ENCODE data around the gene MRPL49. TPM values are rescaled to one million over a fixed set of nuclear protein-coding genes. Genes with fewer than 3 reads are reported as not detected.

Gene MRPL49
- total and polyA plus RNA-seq, 2 of the 13 experiments (the other 11 are each of a cell fraction or from before 2014, with no cell fraction given): 39.2 to 53.3 TPM

GRCh38 chr11:65083834-65084597 is 38.1 kb upstream of the MRPL49 start, which contains the start of the genes CDCA5 and ZFPL1 (continued):
- TF ChIP-seq, protein P1, sequence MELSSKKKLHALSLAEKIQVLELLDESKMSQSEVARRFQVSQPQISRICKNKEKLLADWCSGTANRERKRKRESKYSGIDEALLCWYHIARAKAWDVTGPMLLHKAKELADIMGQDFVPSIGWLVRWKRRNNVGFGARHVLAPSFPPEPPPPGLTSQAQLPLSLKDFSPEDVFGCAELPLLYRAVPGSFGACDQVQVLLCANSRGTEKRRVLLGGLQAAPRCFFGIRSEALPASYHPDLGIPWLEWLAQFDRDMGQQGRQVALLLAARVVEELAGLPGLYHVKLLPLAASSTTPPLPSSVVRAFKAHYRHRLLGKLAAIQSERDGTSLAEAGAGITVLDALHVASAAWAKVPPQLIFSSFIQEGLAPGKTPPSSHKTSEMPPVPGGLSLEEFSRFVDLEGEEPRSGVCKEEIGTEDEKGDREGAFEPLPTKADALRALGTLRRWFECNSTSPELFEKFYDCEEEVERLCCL (CRISPR knock-in tag; IDR thresholded peaks at IDR 0.05; ENCODE audit: borderline replicate concordance): no peak
- 0 out of 2 replicates have a peak, but pooled peaks have one; percentile 38 for TF ChIP-seq THAP7 (CRISPR knock-in tag; IDR thresholded peaks at IDR 0.05)
- TF ChIP-seq ZNF782 (CRISPR knock-in tag; IDR thresholded peaks at IDR 0.05; ENCODE audit: borderline replicate concordance): no peak
- TF ChIP-seq FOSL2 (CRISPR knock-in tag; IDR thresholded peaks at IDR 0.05): peak; percentile 53
- no peak for TF ChIP-seq RARA (CRISPR knock-in tag; IDR thresholded peaks at IDR 0.05)
- TF ChIP-seq, protein P2, sequence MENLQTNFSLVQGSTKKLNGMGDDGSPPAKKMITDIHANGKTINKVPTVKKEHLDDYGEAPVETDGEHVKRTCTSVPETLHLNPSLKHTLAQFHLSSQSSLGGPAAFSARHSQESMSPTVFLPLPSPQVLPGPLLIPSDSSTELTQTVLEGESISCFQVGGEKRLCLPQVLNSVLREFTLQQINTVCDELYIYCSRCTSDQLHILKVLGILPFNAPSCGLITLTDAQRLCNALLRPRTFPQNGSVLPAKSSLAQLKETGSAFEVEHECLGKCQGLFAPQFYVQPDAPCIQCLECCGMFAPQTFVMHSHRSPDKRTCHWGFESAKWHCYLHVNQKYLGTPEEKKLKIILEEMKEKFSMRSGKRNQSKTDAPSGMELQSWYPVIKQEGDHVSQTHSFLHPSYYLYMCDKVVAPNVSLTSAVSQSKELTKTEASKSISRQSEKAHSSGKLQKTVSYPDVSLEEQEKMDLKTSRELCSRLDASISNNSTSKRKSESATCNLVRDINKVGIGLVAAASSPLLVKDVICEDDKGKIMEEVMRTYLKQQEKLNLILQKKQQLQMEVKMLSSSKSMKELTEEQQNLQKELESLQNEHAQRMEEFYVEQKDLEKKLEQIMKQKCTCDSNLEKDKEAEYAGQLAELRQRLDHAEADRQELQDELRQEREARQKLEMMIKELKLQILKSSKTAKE (CRISPR knock-in tag; IDR thresholded peaks at IDR 0.05; ENCODE audit: borderline replicate concordance): peak; percentile 73
- TF ChIP-seq, protein P3, sequence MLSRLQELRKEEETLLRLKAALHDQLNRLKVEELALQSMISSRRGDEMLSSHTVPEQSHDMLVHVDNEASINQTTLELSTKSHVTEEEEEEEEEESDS (CRISPR knock-in tag; IDR thresholded peaks at IDR 0.05; ENCODE audit: borderline replicate concordance): peak; percentile 57; the same call in 1 of the 2 replicates
- no peak for TF ChIP-seq SNRNP70 (IDR thresholded peaks at IDR 0.05; ENCODE audit: low read depth, low read length)
- peak; percentile 58; the same call in 1 of the 2 replicates for TF ChIP-seq ZNF225 (CRISPR knock-in tag; IDR thresholded peaks at IDR 0.05)
- no peak for TF ChIP-seq ZNF570 (CRISPR knock-in tag; IDR thresholded peaks at IDR 0.05; ENCODE audit: borderline replicate concordance)
- TF ChIP-seq, protein P4, sequence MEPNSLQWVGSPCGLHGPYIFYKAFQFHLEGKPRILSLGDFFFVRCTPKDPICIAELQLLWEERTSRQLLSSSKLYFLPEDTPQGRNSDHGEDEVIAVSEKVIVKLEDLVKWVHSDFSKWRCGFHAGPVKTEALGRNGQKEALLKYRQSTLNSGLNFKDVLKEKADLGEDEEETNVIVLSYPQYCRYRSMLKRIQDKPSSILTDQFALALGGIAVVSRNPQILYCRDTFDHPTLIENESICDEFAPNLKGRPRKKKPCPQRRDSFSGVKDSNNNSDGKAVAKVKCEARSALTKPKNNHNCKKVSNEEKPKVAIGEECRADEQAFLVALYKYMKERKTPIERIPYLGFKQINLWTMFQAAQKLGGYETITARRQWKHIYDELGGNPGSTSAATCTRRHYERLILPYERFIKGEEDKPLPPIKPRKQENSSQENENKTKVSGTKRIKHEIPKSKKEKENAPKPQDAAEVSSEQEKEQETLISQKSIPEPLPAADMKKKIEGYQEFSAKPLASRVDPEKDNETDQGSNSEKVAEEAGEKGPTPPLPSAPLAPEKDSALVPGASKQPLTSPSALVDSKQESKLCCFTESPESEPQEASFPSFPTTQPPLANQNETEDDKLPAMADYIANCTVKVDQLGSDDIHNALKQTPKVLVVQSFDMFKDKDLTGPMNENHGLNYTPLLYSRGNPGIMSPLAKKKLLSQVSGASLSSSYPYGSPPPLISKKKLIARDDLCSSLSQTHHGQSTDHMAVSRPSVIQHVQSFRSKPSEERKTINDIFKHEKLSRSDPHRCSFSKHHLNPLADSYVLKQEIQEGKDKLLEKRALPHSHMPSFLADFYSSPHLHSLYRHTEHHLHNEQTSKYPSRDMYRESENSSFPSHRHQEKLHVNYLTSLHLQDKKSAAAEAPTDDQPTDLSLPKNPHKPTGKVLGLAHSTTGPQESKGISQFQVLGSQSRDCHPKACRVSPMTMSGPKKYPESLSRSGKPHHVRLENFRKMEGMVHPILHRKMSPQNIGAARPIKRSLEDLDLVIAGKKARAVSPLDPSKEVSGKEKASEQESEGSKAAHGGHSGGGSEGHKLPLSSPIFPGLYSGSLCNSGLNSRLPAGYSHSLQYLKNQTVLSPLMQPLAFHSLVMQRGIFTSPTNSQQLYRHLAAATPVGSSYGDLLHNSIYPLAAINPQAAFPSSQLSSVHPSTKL (CRISPR knock-in tag; IDR thresholded peaks at IDR 0.05): peak; percentile 32; the same call in 1 of the 2 replicates
- TF ChIP-seq FOSL1 (CRISPR knock-in tag; IDR thresholded peaks at IDR 0.05; ENCODE audit: borderline replicate concordance): no peak
- TF ChIP-seq, protein P5, sequence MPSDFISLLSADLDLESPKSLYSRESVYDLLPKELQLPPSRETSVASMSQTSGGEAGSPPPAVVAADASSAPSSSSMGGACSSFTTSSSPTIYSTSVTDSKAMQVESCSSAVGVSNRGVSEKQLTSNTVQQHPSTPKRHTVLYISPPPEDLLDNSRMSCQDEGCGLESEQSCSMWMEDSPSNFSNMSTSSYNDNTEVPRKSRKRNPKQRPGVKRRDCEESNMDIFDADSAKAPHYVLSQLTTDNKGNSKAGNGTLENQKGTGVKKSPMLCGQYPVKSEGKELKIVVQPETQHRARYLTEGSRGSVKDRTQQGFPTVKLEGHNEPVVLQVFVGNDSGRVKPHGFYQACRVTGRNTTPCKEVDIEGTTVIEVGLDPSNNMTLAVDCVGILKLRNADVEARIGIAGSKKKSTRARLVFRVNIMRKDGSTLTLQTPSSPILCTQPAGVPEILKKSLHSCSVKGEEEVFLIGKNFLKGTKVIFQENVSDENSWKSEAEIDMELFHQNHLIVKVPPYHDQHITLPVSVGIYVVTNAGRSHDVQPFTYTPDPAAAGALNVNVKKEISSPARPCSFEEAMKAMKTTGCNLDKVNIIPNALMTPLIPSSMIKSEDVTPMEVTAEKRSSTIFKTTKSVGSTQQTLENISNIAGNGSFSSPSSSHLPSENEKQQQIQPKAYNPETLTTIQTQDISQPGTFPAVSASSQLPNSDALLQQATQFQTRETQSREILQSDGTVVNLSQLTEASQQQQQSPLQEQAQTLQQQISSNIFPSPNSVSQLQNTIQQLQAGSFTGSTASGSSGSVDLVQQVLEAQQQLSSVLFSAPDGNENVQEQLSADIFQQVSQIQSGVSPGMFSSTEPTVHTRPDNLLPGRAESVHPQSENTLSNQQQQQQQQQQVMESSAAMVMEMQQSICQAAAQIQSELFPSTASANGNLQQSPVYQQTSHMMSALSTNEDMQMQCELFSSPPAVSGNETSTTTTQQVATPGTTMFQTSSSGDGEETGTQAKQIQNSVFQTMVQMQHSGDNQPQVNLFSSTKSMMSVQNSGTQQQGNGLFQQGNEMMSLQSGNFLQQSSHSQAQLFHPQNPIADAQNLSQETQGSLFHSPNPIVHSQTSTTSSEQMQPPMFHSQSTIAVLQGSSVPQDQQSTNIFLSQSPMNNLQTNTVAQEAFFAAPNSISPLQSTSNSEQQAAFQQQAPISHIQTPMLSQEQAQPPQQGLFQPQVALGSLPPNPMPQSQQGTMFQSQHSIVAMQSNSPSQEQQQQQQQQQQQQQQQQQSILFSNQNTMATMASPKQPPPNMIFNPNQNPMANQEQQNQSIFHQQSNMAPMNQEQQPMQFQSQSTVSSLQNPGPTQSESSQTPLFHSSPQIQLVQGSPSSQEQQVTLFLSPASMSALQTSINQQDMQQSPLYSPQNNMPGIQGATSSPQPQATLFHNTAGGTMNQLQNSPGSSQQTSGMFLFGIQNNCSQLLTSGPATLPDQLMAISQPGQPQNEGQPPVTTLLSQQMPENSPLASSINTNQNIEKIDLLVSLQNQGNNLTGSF (CRISPR knock-in tag; IDR thresholded peaks at IDR 0.05): no peak
- TF ChIP-seq SMC3 (IDR thresholded peaks at IDR 0.05; ENCODE audit: low read length): no peak

Data from HepG2 (cell line).